Transverse colon (tissue), 4 donors: ENCODE measurements around the gene CDH24. TPM values are rescaled to one million over a fixed set of nuclear protein-coding genes. Genes with fewer than 3 reads are reported as not detected.

ENCODE experiments used
- DNase-seq: peaks from one replicate; pipeline ENCODE4 v3.0.0-alpha.2; 2019
- H3K27ac ChIP-seq, 4 donors: fragments of 200-600 bp; sonication (generic); 2 replicates each; pipeline ENCODE4 v1.5.1; 2016 to 2018; ENCODE audit warnings: inconsistent platforms in 4 of 4
- H3K27me3 ChIP-seq: fragments of 200-600 bp; sonication (generic); 2 replicates; pipeline ENCODE4 v1.5.1; 2017; ENCODE audit warnings: inconsistent platforms
- H3K36me3 ChIP-seq, 4 donors: fragments of 200-600 bp; sonication (generic); 2 replicates each; pipeline ENCODE4 v1.5.1; 2017 to 2019; ENCODE audit warnings: inconsistent platforms in 4 of 4
- H3K4me1 ChIP-seq, 4 donors: fragments of 200-600 bp; sonication (generic); 2 replicates each; pipeline ENCODE4 v1.5.1; 2017 to 2020; ENCODE audit warnings: inconsistent platforms in 4 of 4
- H3K4me3 ChIP-seq, 4 donors: fragments of 200-600 bp; sonication (generic); 1 replicate in 1 of 4; 2 replicates in 3 of 4; pipeline versions ENCODE4 v1.5.1 to v1.6.1; 2017 to 2019; ENCODE audit warnings: inconsistent platforms in 4 of 4
- H3K9me3 ChIP-seq, 2 donors: fragments of 200-600 bp; sonication (generic); 2 replicates each; pipeline ENCODE4 v1.5.1; 2017 to 2019; ENCODE audit warnings: inconsistent platforms in 2 of 2
- CTCF ChIP-seq, 5 experiments: fragments of 200-600 bp in 3 of 5; fragments of 450-650 bp in 2 of 5; sonication (generic) in 3 of 5; IDR thresholded peaks; 1 replicate in 2 of 5; 2 replicates in 3 of 5; pipeline ENCODE4 v1.5.1; 2016 to 2017; ENCODE audit warnings: antibody characterized with exemption in 5 of 5, inconsistent platforms in 3 of 5, mild to moderate bottlenecking in 2 of 5, moderate library complexity in 1 of 5
- EP300 ChIP-seq: sonication (generic); formaldehyde crosslinking; IDR thresholded peaks from one replicate; pipeline ENCODE4 v1.6.1; 2017; ENCODE audit warnings: antibody characterized with exemption, low read depth
- POLR2A ChIP-seq: fragments of 450-650 bp; IDR thresholded peaks from one replicate; pipeline ENCODE4 v1.6.1; 2016; ENCODE audit warnings: antibody characterized with exemption, mild to moderate bottlenecking, moderate library complexity
- POLR2AphosphoS5 ChIP-seq, 3 donors: sonication (generic); formaldehyde crosslinking; IDR thresholded peaks; one replicate each; pipeline ENCODE4 v1.6.1; 2016; ENCODE audit warnings: antibody characterized with exemption in 3 of 3
- WGBS, 2 donors: methylation state at CpG; one replicate each; pipeline ENCODE4 v1.1.5; 2018; ENCODE audit warnings: low coverage in 1 of 2; 5-methylcytosine and 5-hydroxymethylcytosine counted together
- in situ Hi-C, 4 donors: fragments of 200-750 bp; cut with MboI; loops; one replicate each; pipeline versions ENCODE4 v1.15.0 to v1.15.1; 2017; ENCODE audit warnings: low sequenced_read_pairs in 3 of 4, low pct_ligation_motif_present in 1 of 4, low pct_unique_long_range_greater_than_20kb in 1 of 4
- intact Hi-C: fragments of 100-400 bp; cut with DNase I; formaldehyde crosslinking; loops from one replicate; pipeline ENCODE4 v1.15.1; 2023; ENCODE audit warnings: low total_unique reads
- total RNA-seq, 4 donors: library from RNA; depleted of rRNA; stranded (reverse); fragments of >200 nt; gene quantifications; one replicate each; pipeline ENCODE4 v1.1.0, GENCODE V29; 2016

The CDH24 gene
- total RNA-seq, 4 donors from 2014 or later = 1.2 to 6.0 (median 4.2) TPM

GRCh38 chr14:23066368-23066767 lies 9.0 kb upstream of the CDH24 start:
- in situ Hi-C loops (loop anchor here in 2 of 4 donors (10.0 kb wide), 2 partner anchors 82 to 92 kb away; partner anchors contain the start of gene AJUBA (in 1 of the 2)), intact Hi-C loops (no loop called here)
- no peak for TF ChIP-seq POLR2AphosphoS5 (IDR thresholded peaks at IDR 0.05)
- no peak for TF ChIP-seq CTCF (IDR thresholded peaks at IDR 0.05)
- TF ChIP-seq POLR2A = no peak
- 89 to 93% methylated on average over 2 to 3 of the region's 3 CpGs for WGBS, 2 donors
- DNase-seq = no peak
- Histone ChIP-seq H3K27me3 (no peaks in the 10 kb centered on the region), H3K27ac (no peak overlapping the region), H3K9me3 (no peaks in the 10 kb centered on the region), H3K4me3 (no peak overlapping the region), H3K4me1 (peaks cover 0 to 33% (median 13%) of the 10 kb centered on the region in 4 donors), H3K36me3 (peaks cover 0 to 62% (median 25%) of the 10 kb centered on the region in 4 donors)

GRCh38 chr14:23063601-23064000 lies 6.3 kb upstream of the CDH24 start:
- in situ Hi-C loops (loop anchor here in 2 of 4 donors (10.0 kb wide), 2 partner anchors 79 to 89 kb away; partner anchors contain the start of gene AJUBA (in 1 of the 2)), intact Hi-C loops (no loop called here)
- Histone ChIP-seq H3K27ac (no peak overlapping the region), H3K4me1 (peaks cover 0 to 10% (median 0%) of the 10 kb centered on the region in 4 donors), H3K27me3 (no peaks in the 10 kb centered on the region), H3K4me3 (no peak overlapping the region), H3K9me3 (no peaks in the 10 kb centered on the region), H3K36me3 (peaks cover 0 to 84% (median 36%) of the 10 kb centered on the region in 4 donors)
- TF ChIP-seq POLR2A (no peak), CTCF (IDR thresholded peaks at IDR 0.05) (no peak), POLR2AphosphoS5 (IDR thresholded peaks at IDR 0.05) (no peak), EP300 (no peak)
- DNase-seq = no peak
- WGBS, 2 donors = 33 to 86% methylated on average over 1 to 5 of the region's 5 CpGs

- Histone ChIP-seq H3K36me3 (peaks cover 0 to 70% (median 32%) of the 10 kb centered on the region in 4 donors), H3K27ac (peak overlapping the region in 2 of 4 donors; percentile 4 to 39), H3K9me3 (no peaks in the 10 kb centered on the region), H3K27me3 (no peaks in the 10 kb centered on the region), H3K4me1 (peaks cover 1 to 13% (median 9%) of the 10 kb centered on the region in 4 donors), H3K4me3 (no peak overlapping the region)
- intact Hi-C loops = no loop called here
- no peak for TF ChIP-seq CTCF (IDR thresholded peaks at IDR 0.05)
- TF ChIP-seq EP300 = no peak
- TF ChIP-seq POLR2A = no peak
- TF ChIP-seq POLR2AphosphoS5 (IDR thresholded peaks at IDR 0.05) = no peak
- DNase-seq = peak; percentile 43
- 28% methylated on average over 4 of the region's 4 CpGs; no CpG with 5 or more reads in 1 of the 2 donors for WGBS, 2 donors
- in situ Hi-C loops = loop anchor here in 2 of 4 donors (10.0 kb wide), 2 partner anchors 77 to 87 kb away; partner anchors contain the start of gene AJUBA (in 1 of the 2)
Observed at GRCh38 chr14:23062002-23062401, 4.7 kb upstream of the CDH24 start.

GRCh38 chr14:23060536-23061260 lies 3.4 kb upstream of the CDH24 start:
- intact Hi-C loops = no loop called here
- H3K4me3 ChIP-seq = no peak overlapping the region
- TF ChIP-seq CTCF (IDR thresholded peaks at IDR 0.05) (no peak), POLR2A (no peak), EP300 (no peak), POLR2AphosphoS5 (IDR thresholded peaks at IDR 0.05) (no peak)
- in situ Hi-C loops = loop anchor here in 2 of 4 donors (10.0 kb wide), 2 partner anchors 76 to 86 kb away; partner anchors contain the start of gene AJUBA (in 1 of the 2)
- no peak overlapping the region for H3K27ac ChIP-seq
- 91 to 94% methylated on average over 16 to 17 of the region's 17 CpGs for WGBS, 2 donors
- no peaks in the 10 kb centered on the region for H3K9me3 ChIP-seq
- H3K4me1 ChIP-seq = peaks cover 10 to 25% (median 20%) of the 10 kb centered on the region in 4 donors
- no peaks in the 10 kb centered on the region for H3K27me3 ChIP-seq
- H3K36me3 ChIP-seq = peaks cover 0 to 61% (median 28%) of the 10 kb centered on the region in 4 donors
- no peak for DNase-seq
